Ascending aorta (tissue), 2 donors: ENCODE measurements around the gene HTRA2. TPM values are rescaled to one million over a fixed set of nuclear protein-coding genes. Genes with fewer than 3 reads are reported as not detected.
A peak's percentile ranks its signal among the peaks of the same experiment; 100 is the strongest.

Experiments
- DNase-seq, 2 donors: peaks; one replicate each; pipeline ENCODE4 v3.0.0-alpha.2; 2019; ENCODE audit warnings: low spot score in 2 of 2
- H3K27ac ChIP-seq, 2 donors: fragments of 200-600 bp; sonication (generic); one replicate each; pipeline ENCODE4 v1.5.1; 2016 to 2017; ENCODE audit warnings: mild to moderate bottlenecking in 1 of 2
- H3K27me3 ChIP-seq: fragments of 200-600 bp; sonication (generic); one replicate; pipeline ENCODE4 v1.5.1; 2017
- H3K36me3 ChIP-seq, 2 donors: fragments of 200-600 bp; sonication (generic); one replicate each; pipeline ENCODE4 v1.5.1; 2016
- H3K4me1 ChIP-seq, 2 donors: fragments of 200-600 bp; sonication (generic); one replicate each; pipeline ENCODE4 v1.5.1; 2016 to 2017; ENCODE audit warnings: mild to moderate bottlenecking in 1 of 2
- H3K4me3 ChIP-seq, 2 donors: fragments of 200-600 bp; sonication (generic); one replicate each; pipeline ENCODE4 v1.5.1; 2016 to 2017; ENCODE audit warnings: mild to moderate bottlenecking in 1 of 2
- H3K9me3 ChIP-seq, 2 donors: fragments of 200-600 bp; sonication (generic); one replicate each; pipeline ENCODE4 v1.5.1; 2016
- CTCF ChIP-seq, 3 experiments: fragments of 200-600 bp in 2 of 3; fragments of 450-650 bp in 1 of 3; sonication (generic) in 2 of 3; IDR thresholded peaks; one replicate each; pipeline ENCODE4 v1.5.1; 2016 to 2019; ENCODE audit warnings: antibody characterized with exemption in 3 of 3, mild to moderate bottlenecking in 1 of 3, moderate library complexity in 1 of 3
- intact Hi-C: fragments of 100-400 bp; cut with DNase I; formaldehyde crosslinking; loops from one replicate; pipeline ENCODE4 v1.15.1; 2023
- total RNA-seq: library from RNA; depleted of rRNA; stranded (reverse); fragments of >200 nt; gene quantifications from one replicate; pipeline ENCODE4 v1.1.0, GENCODE V29; 2016

The HTRA2 gene
- total RNA-seq, 1 donor from 2014 or later = 80.1 TPM

- Histone ChIP-seq H3K9me3 (no peaks in the 10 kb centered on the region), H3K27me3 (peaks cover 4% of the 10 kb centered on the region), H3K27ac (peak overlapping the region in 1 of 2 donors; percentile 61), H3K4me1 (peaks cover 3 to 29% of the 10 kb centered on the region in 2 donors), H3K4me3 (peak overlapping the region; percentile 54 to 68), H3K36me3 (peaks cover 7 to 14% of the 10 kb centered on the region in 2 donors)
- no peak for DNase-seq
- intact Hi-C loops = no loop called here
- TF ChIP-seq CTCF (IDR thresholded peaks at IDR 0.05) = no peak
Observed at GRCh38 chr2:74503506-74504475, 25.9 kb upstream of the HTRA2 start.

- no peak for TF ChIP-seq CTCF (IDR thresholded peaks at IDR 0.05)
- Histone ChIP-seq H3K27ac (no peak overlapping the region), H3K4me3 (no peak overlapping the region), H3K27me3 (no peaks in the 10 kb centered on the region), H3K36me3 (peaks cover 7 to 14% of the 10 kb centered on the region in 2 donors), H3K4me1 (peaks cover 3 to 24% of the 10 kb centered on the region in 2 donors), H3K9me3 (no peaks in the 10 kb centered on the region)
- DNase-seq = no peak
- intact Hi-C loops = no loop called here
Observed at GRCh38 chr2:74504591-74504990, 25.1 kb upstream of the HTRA2 start.

- intact Hi-C loops = loop anchor here (2.0 to 5.0 kb wide), 2 partner anchors 51 to 332 kb away; partner anchors contain the start of gene INO80B
- Histone ChIP-seq H3K27me3 (no peaks in the 10 kb centered on the region), H3K27ac (no peak overlapping the region), H3K9me3 (no peaks in the 10 kb centered on the region), H3K36me3 (peaks cover 7 to 14% of the 10 kb centered on the region in 2 donors), H3K4me1 (peaks cover 3 to 24% of the 10 kb centered on the region in 2 donors), H3K4me3 (no peak overlapping the region)
- DNase-seq = no peak
- TF ChIP-seq CTCF (IDR thresholded peaks at IDR 0.05) = no peak
Observed at GRCh38 chr2:74505448-74506246, 24.1 kb upstream of the HTRA2 start.

GRCh38 chr2:74507145-74507925 lies 22.4 kb upstream of the HTRA2 start, which contains the start of gene PCGF1:
TSS of gene PCGF1 (minus strand) at chr2:74507695. CDS start at chr2:74507668, 27 bp downstream.
- peak; percentile 97 to 99 for DNase-seq
- peaks cover 3 to 24% of the 10 kb centered on the region in 2 donors for H3K4me1 ChIP-seq
- peak in 2 of 3 experiments; percentile 19 to 27 for TF ChIP-seq CTCF (IDR thresholded peaks at IDR 0.05)
- no peaks in the 10 kb centered on the region for H3K27me3 ChIP-seq
- intact Hi-C loops = loop anchor here (1.0 to 5.0 kb wide), 7 partner anchors 22 to 330 kb away; partner anchors contain the start of genes AUP1, DOK1, HTRA2 and INO80B
- peak within 1 kb of the TSS; percentile 99 for H3K27ac ChIP-seq
- H3K9me3 ChIP-seq = no peaks in the 10 kb centered on the region
- H3K4me3 ChIP-seq = peak within 1 kb of the TSS; percentile 76 to 78
- H3K36me3 ChIP-seq = peaks cover 7 to 14% of the 10 kb centered on the region in 2 donors
